DOHH2 (cell line): ENCODE data around the gene ILK.

Source experiments
- H3F3A ChIP-seq: fragments of 200-600 bp; sonication (generic), shearing (Covaris generic); 2 replicates; pipeline ENCODE4 v1.6.0; 2016; ENCODE audit warnings: antibody characterized with exemption, mild to moderate bottlenecking; ENCODE audit not compliant: control insufficient read depth, insufficient read depth
- H3K27ac ChIP-seq: fragments of 200-600 bp; sonication (generic); 2 replicates; pipeline ENCODE4 v1.5.1; 2014; ENCODE audit warnings: low read depth, mild to moderate bottlenecking, low read length, moderate library complexity
- H3K27me3 ChIP-seq: fragments of 200-600 bp; sonication (generic); 2 replicates; pipeline ENCODE4 v1.6.1; 2014; ENCODE audit warnings: mild to moderate bottlenecking, low read length, mixed read lengths; ENCODE audit not compliant: control insufficient read depth
- H3K36me3 ChIP-seq: fragments of 200-600 bp; sonication (generic); 2 replicates; pipeline ENCODE4 v1.6.1; 2014; ENCODE audit warnings: mild to moderate bottlenecking, low read length, moderate library complexity, mixed read lengths; ENCODE audit not compliant: control insufficient read depth
- H3K4me1 ChIP-seq: fragments of 200-600 bp; sonication (generic); 2 replicates; pipeline ENCODE4 v1.6.1; 2014; ENCODE audit warnings: mild to moderate bottlenecking, low read length, mixed read lengths; ENCODE audit not compliant: control insufficient read depth
- H3K4me2 ChIP-seq: fragments of 200-600 bp; sonication (generic); 2 replicates; pipeline ENCODE4 v1.6.0; 2014; ENCODE audit warnings: mild to moderate bottlenecking, low read length, moderate library complexity
- H3K4me3 ChIP-seq: fragments of 200-600 bp; sonication (generic); 2 replicates; pipeline ENCODE4 v1.5.1; 2014; ENCODE audit warnings: mild to moderate bottlenecking, low read length, mixed read lengths
- H3K79me2 ChIP-seq: fragments of 200-600 bp; sonication (generic); 2 replicates; pipeline ENCODE4 v1.6.1; 2014; ENCODE audit warnings: mild to moderate bottlenecking, low read length, mixed read lengths; ENCODE audit not compliant: control insufficient read depth
- H3K9me2 ChIP-seq: fragments of 200-600 bp; sonication (generic); replicated peaks from 2 replicates; pipeline ENCODE4 v1.6.1; 2014; ENCODE audit warnings: mild to moderate bottlenecking, low read length, mixed read lengths; ENCODE audit not compliant: control insufficient read depth
- H3K9me3 ChIP-seq: fragments of 200-600 bp; sonication (generic); 2 replicates; pipeline ENCODE4 v1.6.1; 2014; ENCODE audit warnings: antibody characterized with exemption, low read length, mixed read lengths; ENCODE audit not compliant: control insufficient read depth, insufficient read depth
- H4K20me1 ChIP-seq: fragments of 200-600 bp; sonication (generic); 2 replicates; pipeline ENCODE4 v1.6.0; 2014; ENCODE audit warnings: low read depth, mild to moderate bottlenecking, antibody characterized with exemption, low read length, moderate library complexity; ENCODE audit not compliant: control insufficient read depth, insufficient read depth
- CTCF ChIP-seq: fragments of 200-600 bp; sonication (generic); IDR thresholded peaks from one replicate; pipeline ENCODE4 v1.5.1; 2014; ENCODE audit warnings: antibody characterized with exemption, mild to moderate bottlenecking, low read depth, low read length; ENCODE audit not compliant: poor library complexity, severe bottlenecking
- EZH2phosphoT487 ChIP-seq: fragments of 200-600 bp; sonication (generic); IDR thresholded peaks from 2 replicates; pipeline ENCODE4 v1.6.1; 2017; ENCODE audit warnings: borderline replicate concordance, mild to moderate bottlenecking, antibody characterized with exemption, low read length, moderate library complexity, mixed read lengths

Gene ILK

DNA sequence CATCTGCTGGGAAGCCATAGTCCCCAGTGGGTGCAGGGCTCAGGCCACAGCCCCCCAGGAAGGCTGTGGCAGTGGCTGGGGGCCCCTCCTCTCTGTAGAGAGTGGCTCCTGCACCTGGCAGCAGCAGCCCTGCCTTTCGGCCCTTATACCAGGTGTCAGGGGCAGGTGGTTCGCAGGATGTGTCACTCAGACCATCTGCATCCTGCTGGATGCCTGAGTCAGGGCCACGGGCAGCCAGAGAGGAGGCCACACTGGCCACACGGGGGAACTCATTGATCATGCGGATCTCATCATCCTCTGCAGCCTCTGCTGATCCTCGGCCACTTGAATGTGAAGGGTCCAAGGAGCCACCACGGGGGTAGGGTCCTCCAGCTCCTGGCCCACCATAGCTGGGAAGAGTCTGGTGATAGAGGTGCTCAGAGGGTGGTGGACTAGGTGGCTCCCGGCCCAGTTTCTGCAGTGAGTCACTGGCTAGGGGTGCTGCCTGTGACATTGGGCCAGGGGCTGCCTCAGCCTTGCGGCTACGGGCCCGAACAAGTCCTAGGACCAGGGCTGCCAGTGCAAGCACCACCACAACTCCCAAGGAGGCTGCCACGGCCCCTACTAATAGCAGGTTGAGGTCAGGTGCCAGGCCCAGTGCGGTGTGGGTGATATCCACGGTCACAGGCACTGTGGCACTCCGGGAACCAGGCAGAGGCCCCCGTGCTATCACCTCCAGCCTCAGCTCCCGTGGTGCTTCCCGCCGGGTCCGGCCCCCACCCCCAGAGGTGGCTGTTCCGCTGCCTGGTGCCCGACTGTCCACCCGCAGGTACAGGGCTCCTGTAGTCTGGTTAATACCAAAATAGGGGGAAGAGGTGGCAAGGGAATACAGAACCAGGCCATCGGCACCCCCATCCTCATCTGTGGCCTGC is 18.9 kb downstream of the ILK start:
- no peaks in the 10 kb centered on the region for H3K27me3 ChIP-seq
- no peaks in the 10 kb centered on the region for H4K20me1 ChIP-seq
- H3K9me2 ChIP-seq = no peaks in the 10 kb centered on the region
- no peak overlapping the region for H3K4me2 ChIP-seq
- H3K27ac ChIP-seq = no peak overlapping the region
- peaks cover 6% of the 10 kb centered on the region for H3K79me2 ChIP-seq
- TF ChIP-seq CTCF (no peak), EZH2phosphoT487 (no peak)
- peaks cover 20% of the 10 kb centered on the region for H3K4me1 ChIP-seq
- no peaks in the 10 kb centered on the region for H3K9me3 ChIP-seq
- no peaks in the 10 kb centered on the region for H3K36me3 ChIP-seq
- H3K4me3 ChIP-seq = no peak overlapping the region
- H3F3A ChIP-seq = no peaks in the 10 kb centered on the region

DNA sequence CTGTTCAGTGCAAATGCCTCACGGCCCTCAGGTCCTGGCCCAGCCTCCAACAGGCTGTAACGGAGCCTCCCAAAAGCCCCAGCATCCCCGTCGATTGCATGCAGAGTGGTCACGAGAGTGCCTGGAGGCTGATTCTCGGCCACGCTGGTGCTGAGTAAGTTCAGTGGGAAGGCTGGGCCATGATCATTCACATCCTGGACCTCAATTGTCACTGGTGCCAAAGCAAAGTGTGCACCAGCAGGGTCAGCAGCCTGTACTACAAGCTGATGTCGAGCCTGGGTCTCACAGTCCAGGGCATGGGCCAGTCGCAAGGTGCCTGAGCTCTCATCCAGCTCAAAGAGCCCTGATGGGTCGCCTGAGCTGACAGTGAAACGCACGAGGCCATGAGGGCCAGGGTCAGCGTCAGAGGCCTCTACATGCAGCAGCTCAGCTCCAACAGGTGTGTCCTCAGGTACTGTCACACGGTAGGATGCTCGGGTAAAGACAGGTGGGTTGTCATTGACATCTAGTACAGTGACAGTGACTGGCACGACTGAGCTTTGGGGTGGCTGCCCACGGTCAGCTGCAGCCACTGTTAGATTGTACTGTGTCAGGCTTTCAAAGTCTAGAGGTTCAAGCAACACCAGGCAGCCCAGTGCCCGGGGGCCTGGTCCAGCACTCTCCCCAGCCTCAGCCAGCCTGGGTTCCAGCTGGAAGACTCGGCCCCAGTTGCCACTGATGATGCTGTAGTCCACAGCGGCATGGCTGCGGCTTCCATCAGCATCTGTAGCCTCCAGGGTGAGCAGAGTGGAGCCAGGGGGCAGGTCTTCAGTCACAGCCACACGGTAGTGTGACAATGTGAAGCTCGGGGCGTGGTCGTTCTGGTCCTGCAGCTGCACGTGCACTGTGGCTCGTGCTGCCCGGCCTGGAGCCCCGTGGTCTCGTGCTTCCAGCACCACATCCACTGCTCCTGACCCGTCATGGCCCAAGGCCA is 20.1 kb downstream of the ILK start:
- H3K4me3 ChIP-seq = no peak overlapping the region
- TF ChIP-seq CTCF (no peak), EZH2phosphoT487 (no peak)
- no peak overlapping the region for H3K27ac ChIP-seq
- H4K20me1 ChIP-seq = no peaks in the 10 kb centered on the region
- H3F3A ChIP-seq = no peaks in the 10 kb centered on the region
- H3K9me3 ChIP-seq = no peaks in the 10 kb centered on the region
- no peaks in the 10 kb centered on the region for H3K9me2 ChIP-seq
- no peaks in the 10 kb centered on the region for H3K27me3 ChIP-seq
- H3K4me1 ChIP-seq = peaks cover 8% of the 10 kb centered on the region
- no peak overlapping the region for H3K4me2 ChIP-seq
- no peaks in the 10 kb centered on the region for H3K36me3 ChIP-seq
- H3K79me2 ChIP-seq = peaks cover under 1% of the 10 kb centered on the region

- Histone ChIP-seq H3K4me1 (no peaks in the 10 kb centered on the region), H4K20me1 (no peaks in the 10 kb centered on the region), H3K79me2 (no peaks in the 10 kb centered on the region), H3K4me3 (no peak overlapping the region), H3K27ac (no peak overlapping the region), H3K36me3 (no peaks in the 10 kb centered on the region), H3K9me2 (no peaks in the 10 kb centered on the region), H3K4me2 (no peak overlapping the region), H3F3A (no peaks in the 10 kb centered on the region), H3K9me3 (no peaks in the 10 kb centered on the region), H3K27me3 (no peaks in the 10 kb centered on the region)
- TF ChIP-seq EZH2phosphoT487 (no peak), CTCF (no peak)
Measured at GRCh38 chr11:6625156-6625831, 21.7 kb downstream of the ILK start.
